H1 (cell line): Measurements from ENCODE around the gene CACNA1C.

ENCODE experiments used
- ASH2L ChIP-seq: fragments of 200-600, 300-600 bp; sonication (generic); IDR thresholded peaks from one replicate; pipeline ENCODE4 v1.7.1; 2017; ENCODE audit warnings: low read length
- ATF2 ChIP-seq: IDR thresholded peaks from 2 replicates; pipeline ENCODE4 v1.6.1; 2012; ENCODE audit warnings: low read length, inconsistent platforms
- BRCA1 ChIP-seq: IDR thresholded peaks from 2 replicates; pipeline ENCODE4 v1.6.1; 2012; ENCODE audit warnings: low read depth, low read length, improper control_type of control experiment
- CTCF ChIP-seq, 3 experiments: IDR thresholded peaks; 1 replicate in 2 of 3; 2 replicates in 1 of 3; pipeline versions ENCODE4 v1.5.1 to v1.6.1; 2011; ENCODE audit warnings: low read length in 3 of 3, mild to moderate bottlenecking in 3 of 3, inconsistent platforms in 2 of 3, low read depth in 1 of 3, moderate library complexity in 1 of 3; ENCODE audit not compliant: insufficient read depth in 1 of 3; ENCODE audit errors: control extremely low read depth in 1 of 3
- EP300 ChIP-seq, 2 experiments: IDR thresholded peaks; 1 replicate in 1 of 2; 2 replicates in 1 of 2; pipeline ENCODE4 v1.6.1; 2011 to 2012; ENCODE audit warnings: low read depth in 2 of 2, low read length in 2 of 2, mild to moderate bottlenecking in 2 of 2, borderline replicate concordance in 1 of 2, inconsistent platforms in 1 of 2, moderate library complexity in 1 of 2
- FOSL1 ChIP-seq: IDR thresholded peaks from 2 replicates; pipeline ENCODE4 v1.6.1; 2011; ENCODE audit warnings: mild to moderate bottlenecking, low read depth, low read length, moderate library complexity; ENCODE audit not compliant: insufficient read depth
- JUN ChIP-seq: IDR thresholded peaks from 2 replicates; pipeline ENCODE4 v1.6.1; 2011; ENCODE audit warnings: low read depth, mild to moderate bottlenecking, improper control_type of control experiment, low read length
- NRF1 ChIP-seq: IDR thresholded peaks from 2 replicates; pipeline ENCODE4 v1.6.1; 2011; ENCODE audit warnings: mild to moderate bottlenecking, low read depth, low read length, improper control_type of control experiment
- POLR2A ChIP-seq, 2 experiments: IDR thresholded peaks; 1 replicate in 1 of 2; 2 replicates in 1 of 2; pipeline ENCODE4 v1.6.1; 2011; ENCODE audit warnings: low read depth in 2 of 2, low read length in 2 of 2, mild to moderate bottlenecking in 2 of 2; ENCODE audit errors: control extremely low read depth in 1 of 2
- RXRA ChIP-seq: IDR thresholded peaks from 2 replicates; pipeline ENCODE4 v1.6.1; 2011; ENCODE audit warnings: low read depth, mild to moderate bottlenecking, low read length, moderate library complexity; ENCODE audit not compliant: insufficient read depth
- SP4 ChIP-seq: IDR thresholded peaks from 2 replicates; pipeline ENCODE4 v1.6.1; 2012; ENCODE audit warnings: low read length, inconsistent platforms
- TAF1 ChIP-seq: IDR thresholded peaks from 2 replicates; pipeline ENCODE4 v1.6.1; 2011; ENCODE audit warnings: mild to moderate bottlenecking, low read depth, low read length
- TCF12 ChIP-seq: IDR thresholded peaks from 2 replicates; pipeline ENCODE4 v1.6.1; 2011; ENCODE audit warnings: low read depth, mild to moderate bottlenecking, low read length

- TF ChIP-seq RXRA (no peak), POLR2A (IDR thresholded peaks at IDR 0.05; ENCODE audit: control extremely low read depth in 1 of 2, low read depth in 2 of 2, low read length in 2 of 2) (no peak), CTCF (IDR thresholded peaks at IDR 0.05; ENCODE audit: control extremely low read depth in 1 of 3, insufficient read depth in 1 of 3, low read depth in 1 of 3, low read length in 3 of 3) (no peak), EP300 (IDR thresholded peaks at IDR 0.05; ENCODE audit: borderline replicate concordance in 1 of 2, low read depth in 2 of 2, low read length in 2 of 2) (no peak), FOSL1 (no peak), SP4 (no peak), TCF12 (no peak), ATF2 (no peak), ASH2L (no peak), BRCA1 (no peak), NRF1 (no peak), TAF1 (no peak), JUN (no peak)
Observed at GRCh38 chr12:2177751-2178150, 125.0 kb downstream of the CACNA1C start.
